Colonic mucosa (tissue), 4 donors: ENCODE measurements around the gene CRISPLD2. TPM values are rescaled to one million over a fixed set of nuclear protein-coding genes. Genes with fewer than 3 reads are reported as not detected.

Experiments used
- DNase-seq: peaks from one replicate; pipeline ENCODE4 v3.0.0-alpha.2; 2020
- H3K27ac ChIP-seq: fragments of 200-600 bp; one replicate; pipeline ENCODE4 v1.8.0; 2021
- H3K27me3 ChIP-seq: fragments of 200-600 bp; one replicate; pipeline ENCODE4 v1.8.0; 2021
- H3K36me3 ChIP-seq: fragments of 200-600 bp; one replicate; pipeline ENCODE4 v1.8.0; 2021
- H3K4me1 ChIP-seq: fragments of 200-600 bp; one replicate; pipeline ENCODE4 v1.8.0; 2021; ENCODE audit warnings: mild to moderate bottlenecking
- H3K4me3 ChIP-seq: fragments of 200-600 bp; one replicate; pipeline ENCODE4 v1.8.0; 2021
- H3K9ac ChIP-seq, 2 donors: one replicate each; pipeline ENCODE4 v1.7.0; 2013; ENCODE audit warnings: control low read depth in 2 of 2, low read depth in 2 of 2, low read length in 2 of 2
- H3K9me3 ChIP-seq: fragments of 200-600 bp; one replicate; pipeline ENCODE4 v1.8.0; 2021
- CTCF ChIP-seq: fragments of 200-600 bp; IDR thresholded peaks from one replicate; pipeline ENCODE4 v1.8.0; 2022; ENCODE audit warnings: antibody characterized with exemption, mild to moderate bottlenecking
- intact Hi-C: fragments of 100-400 bp; cut with DNase I; formaldehyde crosslinking; loops from one replicate; pipeline ENCODE4 v1.14.1; 2022
- total RNA-seq, 2 donors: library from RNA; stranded (reverse); fragmentation: NEBNext Ultra II Directional in 1 of 2; extraction: Animal tissue kit (Norgen Biotek cat#: 25700) in 1 of 2; gene quantifications; one replicate each; pipeline ENCODE4 v1.2.1, GENCODE V29; 2021
- donor health status: healthy.
- donor health status: DM: no; HTN: no; CAD: no.
- donor health status: DM: no; HTN: no; CAD: no.

CRISPLD2 gene
- total RNA-seq, 2 donors from 2014 or later = 10.4 to 37.9 TPM

DNA sequence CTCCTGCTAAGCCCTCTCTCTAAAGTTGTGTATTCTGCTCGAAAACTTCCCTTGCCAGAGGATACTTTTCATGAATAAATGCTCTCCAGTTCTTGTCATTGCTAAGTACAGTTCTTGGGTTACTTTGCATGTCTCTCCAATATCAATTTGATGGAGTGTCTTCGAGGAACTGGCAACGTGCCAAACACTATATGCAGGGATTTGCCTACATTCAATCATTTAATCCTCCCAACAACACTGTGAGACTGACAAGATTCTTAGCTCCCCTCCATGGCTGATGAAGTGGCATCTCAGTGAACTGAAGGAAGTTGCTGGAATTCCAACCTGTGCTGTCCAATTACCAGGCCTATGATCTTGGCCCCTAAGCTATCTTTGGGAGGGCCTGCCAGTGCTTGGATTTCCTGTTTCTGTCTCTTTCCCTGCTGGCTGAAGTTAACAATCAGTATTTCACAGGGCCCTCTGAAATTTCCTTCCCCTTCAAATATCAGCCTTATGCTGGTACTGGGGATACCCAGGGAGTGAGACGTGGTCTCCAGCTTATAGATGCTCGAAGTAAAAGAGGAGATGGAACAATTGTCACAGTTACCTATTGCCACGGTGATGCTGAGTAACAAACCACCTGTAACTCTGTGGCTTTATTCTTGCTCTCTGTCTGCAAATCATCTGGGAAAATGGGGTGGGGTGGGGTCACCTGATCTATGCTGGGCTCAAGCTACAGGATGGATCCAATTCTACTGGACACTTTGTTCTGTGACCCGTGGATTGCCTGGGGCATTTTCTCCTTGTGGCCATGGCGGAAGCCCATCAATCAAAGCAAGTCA is 19.4 kb upstream of the CRISPLD2 start:
- intact Hi-C loops = no loop called here
- TF ChIP-seq CTCF = no peak
- H3K27ac ChIP-seq = no peak overlapping the region
- H3K4me3 ChIP-seq = no peak overlapping the region
- H3K9me3 ChIP-seq = no peaks in the 10 kb centered on the region
- H3K27me3 ChIP-seq = no peaks in the 10 kb centered on the region
- no peaks in the 10 kb centered on the region for H3K36me3 ChIP-seq
- H3K4me1 ChIP-seq = no peaks in the 10 kb centered on the region
- H3K9ac ChIP-seq = no peak overlapping the region
- DNase-seq = no peak

DNA sequence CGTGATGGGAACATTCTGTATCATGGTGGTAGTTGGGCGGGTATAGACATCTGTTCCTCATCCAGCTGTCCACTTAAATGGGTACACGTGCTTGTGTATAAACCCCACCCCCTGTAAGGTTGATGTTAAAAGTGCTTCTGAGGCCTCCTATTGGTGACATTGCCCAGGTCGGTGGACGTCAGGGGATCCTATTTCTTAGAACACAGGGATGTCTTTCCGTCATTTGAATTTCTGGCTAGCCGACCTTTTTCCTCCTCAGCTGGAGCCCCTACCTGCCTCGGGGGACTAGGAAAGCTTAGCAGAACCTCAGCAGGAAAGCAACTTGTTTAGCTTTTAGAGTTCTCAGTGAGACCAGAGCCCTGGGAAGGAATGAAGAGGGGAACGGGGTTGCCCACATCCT is 16.6 kb upstream of the CRISPLD2 start:
- Histone ChIP-seq H3K27me3 (no peaks in the 10 kb centered on the region), H3K9me3 (no peaks in the 10 kb centered on the region), H3K27ac (no peak overlapping the region), H3K36me3 (no peaks in the 10 kb centered on the region), H3K4me3 (no peak overlapping the region), H3K9ac (no peak overlapping the region), H3K4me1 (no peaks in the 10 kb centered on the region)
- no peak for DNase-seq
- intact Hi-C loops = no loop called here
- TF ChIP-seq CTCF = no peak

- H3K36me3 ChIP-seq = no peaks in the 10 kb centered on the region
- H3K9ac ChIP-seq = no peak overlapping the region
- H3K4me3 ChIP-seq = no peak overlapping the region
- intact Hi-C loops = no loop called here
- no peak for DNase-seq
- H3K27ac ChIP-seq = no peak overlapping the region
- H3K27me3 ChIP-seq = no peaks in the 10 kb centered on the region
- TF ChIP-seq CTCF = no peak
- H3K4me1 ChIP-seq = no peaks in the 10 kb centered on the region
- no peaks in the 10 kb centered on the region for H3K9me3 ChIP-seq
These were observed 15.5 kb upstream of the CRISPLD2 start for GRCh38 chr16:84804326-84804725.

- Histone ChIP-seq H3K4me1 (no peaks in the 10 kb centered on the region), H3K36me3 (no peaks in the 10 kb centered on the region), H3K27me3 (no peaks in the 10 kb centered on the region), H3K9ac (no peak overlapping the region), H3K27ac (peak overlapping the region; percentile 44), H3K9me3 (no peaks in the 10 kb centered on the region), H3K4me3 (no peak overlapping the region)
- no peak for TF ChIP-seq CTCF
- intact Hi-C loops = no loop called here
- DNase-seq = no peak
These were observed 13.4 kb upstream of the CRISPLD2 start for GRCh38 chr16:84806256-84806889.

DNA sequence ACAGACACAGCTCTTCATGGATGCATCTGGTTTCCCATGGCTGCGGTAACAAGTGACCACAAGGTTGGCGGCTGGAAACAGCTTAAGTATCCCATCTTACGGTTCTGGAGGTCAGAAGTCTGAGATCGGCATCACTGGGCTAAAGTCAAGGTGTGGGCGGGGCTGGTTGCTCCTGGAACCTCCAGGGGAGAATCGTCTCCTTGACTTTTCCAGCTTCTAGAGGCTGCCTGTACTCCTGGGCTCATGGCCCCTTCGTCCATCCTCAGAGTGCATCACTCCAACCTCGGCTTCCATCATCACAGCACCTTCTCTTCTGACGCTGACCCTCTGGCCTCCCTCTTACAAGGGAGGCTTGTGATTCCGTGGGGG is 12.9 kb upstream of the CRISPLD2 start:
- intact Hi-C loops = no loop called here

More for the DNA sequence above, 12.9 kb upstream of the CRISPLD2 start:
- no peak for DNase-seq
- Histone ChIP-seq H3K4me3 (no peak overlapping the region), H3K9ac (no peak overlapping the region), H3K4me1 (no peaks in the 10 kb centered on the region), H3K27me3 (no peaks in the 10 kb centered on the region), H3K27ac (peak overlapping the region; percentile 44), H3K9me3 (no peaks in the 10 kb centered on the region), H3K36me3 (no peaks in the 10 kb centered on the region)
- TF ChIP-seq CTCF = no peak
